HL-60 (cell line): ENCODE results near the gene AFAP1L2.

Source experiments
- GABPA ChIP-seq: IDR thresholded peaks from 2 replicates; pipeline ENCODE4 v1.6.1; 2012; ENCODE audit warnings: low read depth
- POLR2AphosphoS5 ChIP-seq: IDR thresholded peaks from 2 replicates; pipeline ENCODE4 v1.6.1; 2012; ENCODE audit warnings: low read depth
- SPI1 ChIP-seq: IDR thresholded peaks from 2 replicates; pipeline ENCODE4 v1.6.1; 2012; ENCODE audit warnings: low read depth, mild to moderate bottlenecking, borderline replicate concordance
- TF ChIP-seq, protein P1 (sequence below): IDR thresholded peaks from one replicate; pipeline ENCODE4 v1.5.1; 2011; ENCODE audit warnings: low read length, control low read depth, inconsistent platforms; ENCODE audit not compliant: insufficient read depth
- TF ChIP-seq, protein P2 (sequence below): IDR thresholded peaks from 2 replicates; pipeline ENCODE4 v1.6.1; 2012; ENCODE audit warnings: low read depth; ENCODE audit not compliant: insufficient replicate concordance

DNA sequence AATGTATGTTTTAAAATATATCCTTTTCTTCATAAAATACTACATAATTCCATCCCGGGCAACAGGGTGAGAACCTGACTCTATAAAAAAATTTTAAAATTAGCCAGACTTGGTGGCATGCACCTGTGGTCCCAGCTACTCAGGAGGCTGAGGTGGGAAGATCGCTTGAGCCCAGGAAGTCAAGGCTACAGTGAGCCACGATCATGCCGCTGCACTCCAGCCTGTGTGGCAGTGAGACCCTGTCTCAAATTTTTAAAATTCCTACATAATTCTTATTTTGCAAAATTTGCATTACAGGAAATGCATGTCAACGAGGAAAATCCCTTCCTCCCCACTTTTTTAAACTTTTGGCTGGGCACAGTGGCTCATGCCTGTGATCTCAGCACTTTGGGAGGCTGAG is 31.3 kb downstream of the AFAP1L2 start:
- TF ChIP-seq, protein P1, sequence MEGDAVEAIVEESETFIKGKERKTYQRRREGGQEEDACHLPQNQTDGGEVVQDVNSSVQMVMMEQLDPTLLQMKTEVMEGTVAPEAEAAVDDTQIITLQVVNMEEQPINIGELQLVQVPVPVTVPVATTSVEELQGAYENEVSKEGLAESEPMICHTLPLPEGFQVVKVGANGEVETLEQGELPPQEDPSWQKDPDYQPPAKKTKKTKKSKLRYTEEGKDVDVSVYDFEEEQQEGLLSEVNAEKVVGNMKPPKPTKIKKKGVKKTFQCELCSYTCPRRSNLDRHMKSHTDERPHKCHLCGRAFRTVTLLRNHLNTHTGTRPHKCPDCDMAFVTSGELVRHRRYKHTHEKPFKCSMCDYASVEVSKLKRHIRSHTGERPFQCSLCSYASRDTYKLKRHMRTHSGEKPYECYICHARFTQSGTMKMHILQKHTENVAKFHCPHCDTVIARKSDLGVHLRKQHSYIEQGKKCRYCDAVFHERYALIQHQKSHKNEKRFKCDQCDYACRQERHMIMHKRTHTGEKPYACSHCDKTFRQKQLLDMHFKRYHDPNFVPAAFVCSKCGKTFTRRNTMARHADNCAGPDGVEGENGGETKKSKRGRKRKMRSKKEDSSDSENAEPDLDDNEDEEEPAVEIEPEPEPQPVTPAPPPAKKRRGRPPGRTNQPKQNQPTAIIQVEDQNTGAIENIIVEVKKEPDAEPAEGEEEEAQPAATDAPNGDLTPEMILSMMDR = no peak
- no peak for TF ChIP-seq POLR2AphosphoS5
- no peak for TF ChIP-seq GABPA
- no peak for TF ChIP-seq SPI1
- TF ChIP-seq, protein P2, sequence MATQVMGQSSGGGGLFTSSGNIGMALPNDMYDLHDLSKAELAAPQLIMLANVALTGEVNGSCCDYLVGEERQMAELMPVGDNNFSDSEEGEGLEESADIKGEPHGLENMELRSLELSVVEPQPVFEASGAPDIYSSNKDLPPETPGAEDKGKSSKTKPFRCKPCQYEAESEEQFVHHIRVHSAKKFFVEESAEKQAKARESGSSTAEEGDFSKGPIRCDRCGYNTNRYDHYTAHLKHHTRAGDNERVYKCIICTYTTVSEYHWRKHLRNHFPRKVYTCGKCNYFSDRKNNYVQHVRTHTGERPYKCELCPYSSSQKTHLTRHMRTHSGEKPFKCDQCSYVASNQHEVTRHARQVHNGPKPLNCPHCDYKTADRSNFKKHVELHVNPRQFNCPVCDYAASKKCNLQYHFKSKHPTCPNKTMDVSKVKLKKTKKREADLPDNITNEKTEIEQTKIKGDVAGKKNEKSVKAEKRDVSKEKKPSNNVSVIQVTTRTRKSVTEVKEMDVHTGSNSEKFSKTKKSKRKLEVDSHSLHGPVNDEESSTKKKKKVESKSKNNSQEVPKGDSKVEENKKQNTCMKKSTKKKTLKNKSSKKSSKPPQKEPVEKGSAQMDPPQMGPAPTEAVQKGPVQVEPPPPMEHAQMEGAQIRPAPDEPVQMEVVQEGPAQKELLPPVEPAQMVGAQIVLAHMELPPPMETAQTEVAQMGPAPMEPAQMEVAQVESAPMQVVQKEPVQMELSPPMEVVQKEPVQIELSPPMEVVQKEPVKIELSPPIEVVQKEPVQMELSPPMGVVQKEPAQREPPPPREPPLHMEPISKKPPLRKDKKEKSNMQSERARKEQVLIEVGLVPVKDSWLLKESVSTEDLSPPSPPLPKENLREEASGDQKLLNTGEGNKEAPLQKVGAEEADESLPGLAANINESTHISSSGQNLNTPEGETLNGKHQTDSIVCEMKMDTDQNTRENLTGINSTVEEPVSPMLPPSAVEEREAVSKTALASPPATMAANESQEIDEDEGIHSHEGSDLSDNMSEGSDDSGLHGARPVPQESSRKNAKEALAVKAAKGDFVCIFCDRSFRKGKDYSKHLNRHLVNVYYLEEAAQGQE = no peak
